Colon (tissue), 2 donors: Measurements from ENCODE around the gene OR6C1.
"Not testable (repeated sequence)": the region's sequence is repeated elsewhere in the genome, so short reads cannot be mapped to it uniquely, and the experiment has no call there.

Experiments used
- FAIRE-seq: peaks from 2 replicates; lab custom pipeline; 2012; peaks lifted over from hg19 to GRCh38; lab: Jason Lieb, UNC
- donor health status: control.
- donor health status: control.

Gene OR6C1

GRCh38 chr12:55314043-55314442, at the start of gene OR6C1:
OR6C1 (plus strand) TSS chr12:55314343; CDS start chr12:55320600, 6,257 bp downstream.
- FAIRE-seq, result no peak

GRCh38 chr12:55280991-55281390, 33.2 kb upstream of the OR6C1 start:
- no peak for FAIRE-seq

GRCh38 chr12:55289999-55290398, 24.1 kb upstream of the OR6C1 start:
- no peak for FAIRE-seq

GRCh38 chr12:55296469-55296868, 17.7 kb upstream of the OR6C1 start, which contains the start of gene OR6C6:
OR6C6 (minus strand) TSS chr12:55296569; CDS start chr12:55295232, 1,337 bp downstream.
- no peak for FAIRE-seq

GRCh38 chr12:55320201-55320600, 6.1 kb downstream of the OR6C1 start:
- no peak for FAIRE-seq

- FAIRE-seq, result not testable (repeated sequence)
Observed at GRCh38 chr12:55325801-55326200, 11.7 kb downstream of the OR6C1 start.

- no peak for FAIRE-seq
Observed at GRCh38 chr12:55330446-55330845, 16.3 kb downstream of the OR6C1 start, which contains the start of gene OR6C3. OR6C3 (plus strand) TSS chr12:55330746; CDS start chr12:55331701, 955 bp downstream.

- no peak for FAIRE-seq
Observed at GRCh38 chr12:55336002-55336401, 21.9 kb downstream of the OR6C1 start.

GRCh38 chr12:55355338-55355737, 41.2 kb downstream of the OR6C1 start:
- FAIRE-seq, result not testable (repeated sequence)

- no peak for FAIRE-seq
Observed at GRCh38 chr12:55362675-55363074, 48.5 kb downstream of the OR6C1 start, which contains the start of gene OR6C75. OR6C75 (plus strand) TSS chr12:55362975; CDS start chr12:55365111, 2,136 bp downstream.

GRCh38 chr12:55365086-55365485, 50.9 kb downstream of the OR6C1 start:
- FAIRE-seq, result no peak
